HL-60/S4 treated with phorbol 12-myristate 13-acetate at 8.2 ng/mL for 4 days and 3 days (cell line): ENCODE results near the gene ZNF577.

Source experiments
- in situ Hi-C: fragments of 300-500 bp; cut with MboI; formaldehyde crosslinking; loops from 2 replicates; pipeline ENCODE4 v1.15.0; 2022; ENCODE audit warnings: low sequenced_read_pairs

Gene ZNF577

DNA sequence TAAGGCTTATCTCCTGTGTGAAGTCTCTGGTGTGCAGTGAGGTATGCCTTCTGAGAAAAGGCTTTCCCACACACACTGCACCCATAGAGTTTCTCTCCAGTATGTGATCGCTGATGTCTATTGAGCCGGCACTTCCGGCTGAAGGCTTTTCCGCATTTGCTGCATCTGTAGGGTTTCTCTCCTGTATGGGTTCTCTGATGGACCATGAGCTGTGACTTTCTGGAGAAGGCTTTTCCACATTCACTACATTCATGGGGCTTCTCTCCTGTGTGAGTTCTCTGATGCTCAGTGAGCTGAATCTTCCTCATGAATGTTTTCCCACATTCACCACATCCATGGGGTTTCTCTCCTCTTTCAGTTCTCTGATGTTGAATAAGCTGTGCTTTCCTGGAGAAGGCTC, 14.7 kb downstream of the ZNF577 start:
- in situ Hi-C loops: no loop called here

DNA sequence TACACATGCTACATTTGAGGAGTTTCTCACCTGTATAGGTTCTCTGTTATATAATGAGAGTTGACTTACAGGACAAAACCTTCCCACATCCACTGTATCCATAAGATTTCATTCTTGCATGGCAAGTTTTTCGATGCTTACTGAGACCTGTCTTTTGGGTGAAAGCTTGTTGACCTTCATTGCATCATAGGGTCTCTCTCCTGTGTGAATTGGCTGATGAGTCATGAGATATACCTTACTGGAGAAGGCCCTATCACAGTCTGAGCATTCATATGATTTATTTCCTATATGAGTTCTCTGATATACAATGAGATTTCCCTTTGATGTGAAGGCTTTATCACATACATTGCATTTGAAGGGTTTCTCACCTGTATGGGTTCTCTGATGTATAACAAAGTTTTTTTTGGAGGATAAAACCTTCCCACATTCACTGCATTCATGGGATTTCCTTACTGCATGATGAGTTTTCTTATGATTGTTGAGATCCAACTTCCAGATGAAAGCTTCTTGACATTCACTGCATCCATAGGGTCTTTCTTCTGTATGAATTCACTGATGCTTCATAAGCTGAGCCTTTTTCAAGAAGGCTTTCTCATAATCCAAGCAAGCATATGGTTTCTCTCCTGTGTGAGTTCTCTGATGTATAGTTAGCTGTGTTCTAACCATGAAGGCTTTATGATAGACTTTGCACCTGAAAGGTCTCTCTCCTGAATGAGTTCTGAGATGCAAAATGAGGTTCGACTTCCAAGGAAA, 25.7 kb downstream of the ZNF577 start:
- in situ Hi-C loops: no loop called here

DNA sequence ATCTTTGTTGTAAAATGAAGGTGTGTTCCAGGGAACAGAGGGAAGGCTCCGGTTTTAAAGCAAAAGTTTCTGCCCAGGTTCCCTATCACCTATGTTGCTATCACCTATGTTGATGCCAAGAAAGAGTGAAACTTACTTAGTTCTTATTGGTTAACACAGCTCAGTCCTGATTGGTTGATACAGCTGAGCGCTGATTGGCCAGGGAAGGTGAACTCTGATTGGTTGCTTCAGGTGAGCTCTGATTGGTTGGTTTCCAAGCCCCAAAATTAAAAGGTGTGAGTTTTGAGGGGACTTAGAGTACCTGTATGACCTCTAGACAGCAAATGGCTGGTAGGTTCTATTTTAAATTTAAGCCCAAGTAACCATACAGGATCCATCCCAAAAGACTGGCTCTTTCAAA, 50.6 kb downstream of the ZNF577 start:
- in situ Hi-C loops: no loop called here

DNA sequence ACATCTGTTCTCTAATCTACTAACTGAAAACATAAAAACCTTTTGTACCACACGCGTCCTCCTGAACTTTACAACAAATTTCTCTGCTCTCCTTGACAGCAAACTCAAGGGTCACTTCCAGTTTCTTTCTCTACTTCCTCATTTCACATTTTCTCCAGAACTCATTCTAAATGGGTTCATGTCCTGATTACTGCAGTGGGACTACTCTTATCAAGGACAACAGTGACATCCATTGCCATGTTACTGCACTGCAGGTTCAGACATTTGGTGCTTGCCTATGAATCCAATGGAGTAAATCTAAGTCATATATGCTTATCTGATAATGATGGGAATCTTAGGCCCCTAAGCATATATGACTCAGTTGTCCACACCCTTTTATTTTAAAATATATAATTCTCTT, 57.5 kb downstream of the ZNF577 start:
- in situ Hi-C loops: no loop called here

- in situ Hi-C loops: no loop called here
Measured at GRCh38 chr19:51824281-51825005, 63.3 kb downstream of the ZNF577 start.

- in situ Hi-C loops: no loop called here
Measured at GRCh38 chr19:51822946-51823345, 64.8 kb downstream of the ZNF577 start.

DNA sequence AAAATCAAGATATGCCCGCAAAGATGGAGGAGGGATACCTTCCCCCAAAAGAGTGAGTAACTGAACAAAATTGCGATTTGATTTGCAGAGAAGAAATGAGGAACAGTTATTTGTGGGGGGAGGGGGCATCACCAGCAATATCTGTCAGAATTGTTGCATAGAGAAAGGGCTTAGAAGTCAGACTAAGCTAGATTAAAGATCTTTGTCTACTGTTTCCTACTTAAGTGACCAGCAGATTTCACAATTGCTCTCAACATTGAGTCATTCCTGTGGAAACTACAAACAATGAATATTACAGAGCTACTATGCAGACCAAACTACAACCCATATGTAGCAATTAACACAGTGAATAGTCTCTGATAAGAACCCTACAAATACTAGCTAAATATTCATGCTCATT, 65.4 kb downstream of the ZNF577 start:
- in situ Hi-C loops: no loop called here

GRCh38 chr19:51821921-51822320, 65.8 kb downstream of the ZNF577 start:
- in situ Hi-C loops: no loop called here

DNA sequence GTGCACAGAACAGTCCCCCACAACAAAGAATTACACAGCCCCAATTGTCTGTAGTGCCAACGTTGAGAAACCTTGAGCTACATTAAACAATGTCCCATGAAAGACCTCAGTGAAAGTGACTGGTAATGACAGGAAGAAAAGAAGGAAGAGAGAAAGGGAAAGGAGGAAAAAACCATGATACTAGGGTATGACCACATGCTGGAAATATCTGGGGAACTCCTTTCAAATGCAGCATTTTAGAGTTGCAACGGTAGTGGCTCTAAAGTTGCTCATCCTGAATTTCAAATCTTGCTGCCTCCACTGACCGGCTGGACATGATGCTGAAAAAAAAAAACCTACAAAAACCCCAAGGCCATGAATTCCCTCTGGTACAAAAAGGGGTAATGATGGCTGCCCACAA, 66.3 kb downstream of the ZNF577 start:
- in situ Hi-C loops: no loop called here
